Inflammatory macrophage (primary cell): Measurements from ENCODE around the gene SHROOM4.

ENCODE experiments used
- DNase-seq, 2 donors: peaks; one replicate each; pipeline ENCODE4 v3.0.0-alpha.2; 2020 to 2022

The SHROOM4 gene

GRCh38 chrX:50609796-50610195 lies 204.2 kb downstream of the SHROOM4 start:
- no peak for DNase-seq

GRCh38 chrX:50606300-50606950 lies 207.6 kb downstream of the SHROOM4 start:
- DNase-seq, result no peak

- no peak for DNase-seq
These were observed 217.9 kb downstream of the SHROOM4 start for GRCh38 chrX:50596056-50596455.

- DNase-seq, result no peak
These were observed 219.2 kb downstream of the SHROOM4 start for GRCh38 chrX:50594788-50595187.

GRCh38 chrX:50586980-50587379 lies 227.0 kb downstream of the SHROOM4 start:
- DNase-seq, result no peak

GRCh38 chrX:50586407-50586806 lies 227.6 kb downstream of the SHROOM4 start:
- no peak for DNase-seq

GRCh38 chrX:50581405-50581804 lies 232.6 kb downstream of the SHROOM4 start:
- no peak for DNase-seq

- peak; percentile 58 to 67 for DNase-seq
These were observed 234.0 kb downstream of the SHROOM4 start for GRCh38 chrX:50579955-50580354.

- DNase-seq, result no peak
These were observed 236.7 kb downstream of the SHROOM4 start for GRCh38 chrX:50577326-50577725.

GRCh38 chrX:50567636-50568035 lies 246.4 kb downstream of the SHROOM4 start:
- DNase-seq, result no peak

GRCh38 chrX:50565718-50566117 lies 248.3 kb downstream of the SHROOM4 start:
- no peak for DNase-seq
